IPS DF 6.9 (cell line): Measurements from ENCODE around the gene PARP11.

Experiments
- DNase-seq: peaks from one replicate; pipeline ENCODE4 v3.0.0-alpha.2; 2013; ENCODE audit warnings: low read depth, low spot score
- H3K27ac ChIP-seq: one replicate; pipeline ENCODE4 v1.5.1; 2013; ENCODE audit warnings: low read length, control low read depth
- H3K27me3 ChIP-seq: 2 replicates; pipeline ENCODE4 v1.6.1; 2013; ENCODE audit warnings: mild to moderate bottlenecking, low read length; ENCODE audit not compliant: control insufficient read depth, insufficient read depth
- H3K36me3 ChIP-seq: 2 replicates; pipeline ENCODE4 v1.6.1; 2013; ENCODE audit warnings: low read length; ENCODE audit not compliant: control insufficient read depth, insufficient read depth
- H3K4me1 ChIP-seq: 2 replicates; pipeline ENCODE4 v1.6.1; 2013; ENCODE audit warnings: low read length; ENCODE audit not compliant: control insufficient read depth, insufficient read depth
- H3K4me3 ChIP-seq: 2 replicates; pipeline ENCODE4 v1.5.1; 2013; ENCODE audit warnings: mild to moderate bottlenecking, low read length
- H3K9me3 ChIP-seq: 2 replicates; pipeline ENCODE4 v1.6.1; 2013; ENCODE audit warnings: low read length, inconsistent platforms; ENCODE audit not compliant: control insufficient read depth, insufficient read depth
- WGBS: extraction: QIAGEN DNeasy Blood & Tissue Kit; methylation state at CpG from one replicate; pipeline ENCODE4 v1.1.7; 2013; ENCODE audit warnings: mixed read lengths, missing lambda C conversion rate; ENCODE audit not compliant: insufficient read length, insufficient coverage; 5-methylcytosine and 5-hydroxymethylcytosine counted together

PARP11 gene

DNA sequence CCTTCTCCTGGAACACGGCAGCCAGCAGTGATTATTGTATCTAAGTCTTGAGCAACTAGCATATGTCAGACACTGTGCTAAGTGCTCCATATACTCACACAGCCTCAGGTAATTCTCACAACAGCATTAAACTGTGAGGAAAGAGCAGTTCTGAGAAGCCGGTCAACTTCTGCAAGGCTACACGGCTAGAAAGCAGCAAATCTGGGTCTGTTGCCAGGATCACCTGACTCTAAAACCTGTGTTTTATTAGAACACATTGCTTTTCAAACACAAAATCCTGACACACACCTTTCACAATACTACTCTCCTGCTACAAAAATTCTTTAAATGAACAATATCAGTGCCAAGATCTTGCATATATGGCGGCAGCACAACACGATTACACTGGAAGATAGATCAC lies 70.5 kb downstream of the PARP11 start:
- Histone ChIP-seq H3K4me3 (no peak overlapping the region), H3K4me1 (no peaks in the 10 kb centered on the region), H3K27me3 (no peaks in the 10 kb centered on the region), H3K9me3 (no peaks in the 10 kb centered on the region), H3K27ac (no peak overlapping the region), H3K36me3 (no peaks in the 10 kb centered on the region)
- no peak for DNase-seq
- WGBS = no CpG with 5 or more reads among the region's 5 CpGs

DNA sequence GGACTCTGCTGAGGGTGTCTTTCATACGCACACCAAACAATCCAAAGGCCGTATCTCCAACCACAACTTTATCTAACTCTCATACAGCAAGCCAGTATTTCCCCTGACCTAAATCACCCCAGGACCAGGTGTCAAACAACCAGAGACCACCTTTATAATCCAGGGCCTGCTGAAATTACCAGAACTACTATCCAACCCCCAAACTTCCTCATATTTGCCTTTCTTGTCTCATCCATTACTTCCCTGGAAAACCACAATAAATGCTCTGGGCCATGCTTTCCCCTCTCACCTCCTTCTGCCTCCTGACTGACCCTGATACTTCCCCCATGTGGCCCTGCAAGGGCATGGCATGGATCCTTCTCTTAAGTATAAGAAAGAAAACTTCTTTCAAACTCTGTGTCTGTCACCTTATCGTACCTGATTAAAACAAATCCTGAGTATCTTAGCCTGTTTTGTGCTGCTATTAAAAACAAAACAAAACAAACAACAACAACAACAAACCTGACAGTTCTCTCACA lies 75.6 kb downstream of the PARP11 start:
- Histone ChIP-seq H3K4me3 (no peak overlapping the region), H3K9me3 (no peaks in the 10 kb centered on the region), H3K27ac (no peak overlapping the region), H3K36me3 (no peaks in the 10 kb centered on the region), H3K4me1 (0 out of 2 replicates have a peak, but pooled peaks cover 1% of the 10 kb centered on the region), H3K27me3 (no peaks in the 10 kb centered on the region)
- no CpG with 5 or more reads among the region's 3 CpGs for WGBS
- DNase-seq = no peak

DNA sequence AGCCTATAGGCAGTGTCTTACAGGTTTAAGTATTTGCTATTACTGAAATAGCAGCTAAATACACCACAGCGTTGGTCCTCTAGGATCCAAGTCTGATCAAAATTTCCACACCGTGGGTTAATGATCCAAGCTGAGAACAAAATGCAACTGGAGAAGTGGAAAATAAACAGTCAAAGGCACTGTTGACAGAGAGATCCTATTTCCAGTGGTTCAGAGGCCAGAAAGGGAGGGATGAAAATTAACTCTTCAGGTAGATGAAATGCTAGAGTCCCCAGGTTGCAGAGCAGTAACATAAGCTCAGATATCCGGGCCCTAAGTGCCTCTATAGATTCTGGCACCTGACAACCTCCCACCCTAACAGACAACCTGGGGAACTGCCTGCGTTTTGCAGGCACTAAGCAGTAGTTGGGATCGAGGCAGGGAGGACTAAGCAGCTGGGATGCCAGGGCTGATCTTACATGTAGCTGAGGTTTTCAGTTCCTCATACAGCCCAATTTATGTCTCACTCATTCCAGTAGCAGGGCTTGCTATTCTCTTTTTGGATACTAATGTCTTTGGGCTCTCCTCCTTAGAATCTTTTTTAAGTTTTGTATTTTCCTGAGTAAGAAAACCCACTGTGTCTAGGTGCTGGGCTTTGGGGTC lies 77.6 kb downstream of the PARP11 start:
- H3K4me1 ChIP-seq = 0 out of 2 replicates have a peak, but pooled peaks cover 1% of the 10 kb centered on the region
- WGBS = no CpG with 5 or more reads among the region's 5 CpGs
- no peak for DNase-seq
- no peak overlapping the region for H3K27ac ChIP-seq
- no peaks in the 10 kb centered on the region for H3K36me3 ChIP-seq
- H3K9me3 ChIP-seq = no peaks in the 10 kb centered on the region
- no peaks in the 10 kb centered on the region for H3K27me3 ChIP-seq
- no peak overlapping the region for H3K4me3 ChIP-seq

DNA sequence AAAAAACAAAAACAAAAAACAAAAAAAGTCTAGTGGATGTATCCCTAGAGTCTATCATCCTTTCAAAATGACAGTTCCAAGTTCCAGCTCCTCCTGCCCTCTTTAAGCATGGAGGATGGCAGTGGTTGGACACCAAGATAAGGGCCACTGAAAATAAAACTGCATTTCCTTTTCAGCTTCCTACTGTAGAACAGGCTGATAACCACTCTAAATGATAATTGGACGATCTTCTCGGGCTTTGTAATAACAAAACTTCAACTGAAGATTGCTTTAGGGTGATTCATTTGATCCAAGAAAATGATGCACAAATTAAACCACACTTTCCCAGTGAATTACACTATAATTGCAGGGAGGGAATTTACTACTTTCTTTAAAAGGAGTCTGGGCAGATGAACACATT lies 78.1 kb downstream of the PARP11 start:
- Histone ChIP-seq H3K36me3 (no peaks in the 10 kb centered on the region), H3K27ac (no peak overlapping the region), H3K27me3 (no peaks in the 10 kb centered on the region), H3K4me1 (0 out of 2 replicates have a peak, but pooled peaks cover 1% of the 10 kb centered on the region), H3K4me3 (no peak overlapping the region), H3K9me3 (no peaks in the 10 kb centered on the region)
- DNase-seq = no peak
- no CpG with 5 or more reads among the region's 2 CpGs for WGBS

DNA sequence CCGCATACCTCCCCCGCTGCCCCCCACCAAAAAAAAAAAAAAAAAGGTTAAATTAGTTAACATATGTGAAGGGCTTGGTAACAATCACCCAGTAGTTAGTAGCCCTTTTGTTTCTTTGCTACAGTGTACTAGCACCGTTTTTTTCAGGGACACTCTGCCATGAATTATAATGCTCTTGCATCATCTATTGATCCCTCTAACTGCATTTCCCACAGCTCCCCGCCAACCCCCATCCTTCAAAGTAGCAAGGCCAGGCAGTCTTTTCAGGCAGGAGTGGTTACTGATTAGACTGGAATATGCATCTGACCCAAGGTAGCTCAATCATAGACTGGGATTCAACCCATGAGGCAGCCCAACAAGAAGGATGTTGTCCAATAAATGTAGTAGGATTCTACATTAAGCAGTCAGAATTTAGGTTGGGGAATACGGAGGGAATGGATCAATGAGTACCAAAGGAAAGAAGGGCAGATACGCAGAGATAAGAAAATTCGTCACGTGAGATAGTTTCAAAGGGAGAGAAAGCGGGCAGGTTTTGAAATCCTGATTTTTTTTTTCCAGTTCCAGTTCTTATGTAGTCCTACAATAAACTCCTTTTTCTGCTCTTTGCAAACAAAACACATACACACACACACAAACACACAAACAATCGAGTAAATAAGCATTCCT lies 80.4 kb downstream of the PARP11 start:
- no peak for DNase-seq

DNA sequence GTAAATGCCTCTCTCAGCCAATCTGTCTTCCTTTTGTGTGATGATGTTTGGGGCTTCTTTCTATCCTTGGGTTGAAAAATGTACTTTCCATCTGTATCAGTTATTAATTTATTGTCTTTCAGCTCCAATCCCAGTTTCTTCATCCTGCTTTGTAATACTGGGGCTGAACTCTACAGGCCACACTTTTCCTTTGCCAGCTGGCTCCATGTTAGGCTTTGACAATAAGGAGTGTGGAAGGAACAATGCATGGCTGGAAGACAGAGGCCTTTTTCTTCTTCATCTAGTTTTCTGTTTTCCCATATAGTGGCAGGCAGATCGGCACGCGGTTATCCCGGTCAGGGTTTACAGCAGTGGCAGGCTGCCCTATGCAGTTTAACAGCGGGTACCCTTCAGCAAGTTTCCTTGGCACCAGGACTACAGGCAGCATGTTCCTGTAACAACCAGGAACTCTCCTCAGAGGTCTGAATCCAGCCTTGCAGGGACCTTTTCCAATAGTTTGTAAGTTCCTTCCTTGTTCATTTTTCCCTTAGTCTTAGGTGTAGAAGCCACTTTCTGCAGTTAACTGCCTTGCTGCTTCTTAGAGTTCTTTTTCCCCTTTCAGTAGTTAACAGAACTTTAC lies 81.8 kb downstream of the PARP11 start:
- WGBS = no CpG with 5 or more reads among the region's 5 CpGs

More for the DNA sequence above, 80.4 kb downstream of the PARP11 start:
- peaks cover 3% of the 10 kb centered on the region; the same call in 1 of the 2 replicates for H3K4me1 ChIP-seq
- no peak overlapping the region for H3K4me3 ChIP-seq
- H3K27ac ChIP-seq = no peak overlapping the region
- H3K27me3 ChIP-seq = no peaks in the 10 kb centered on the region
- no peaks in the 10 kb centered on the region for H3K36me3 ChIP-seq
- 100% methylated on average over 1 of the region's 10 CpGs for WGBS
- H3K9me3 ChIP-seq = no peaks in the 10 kb centered on the region

DNA sequence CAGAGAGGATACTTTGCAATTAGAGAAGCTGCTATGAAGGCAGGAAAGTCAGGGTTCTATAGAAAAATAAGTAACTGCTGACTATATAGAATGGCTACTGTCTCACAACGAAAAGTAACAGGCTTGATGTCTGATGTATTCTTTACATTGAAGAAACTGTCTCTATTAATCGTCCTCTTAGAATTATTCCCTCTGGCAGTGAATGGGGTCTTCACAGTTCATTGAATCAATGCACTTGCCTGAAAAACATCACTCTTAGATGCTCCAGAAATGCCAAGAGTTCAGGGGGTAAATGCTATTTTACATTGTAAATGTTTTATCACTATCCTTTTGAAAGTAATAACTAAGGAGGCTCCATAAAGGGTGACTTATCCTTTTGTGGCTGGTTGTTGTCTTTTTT lies 82.6 kb downstream of the PARP11 start:
- Histone ChIP-seq H3K4me3 (no peak overlapping the region), H3K27me3 (no peaks in the 10 kb centered on the region), H3K4me1 (peaks cover 3% of the 10 kb centered on the region; the same call in 1 of the 2 replicates), H3K27ac (no peak overlapping the region), H3K9me3 (no peaks in the 10 kb centered on the region), H3K36me3 (no peaks in the 10 kb centered on the region)
- WGBS = no CpG with 5 or more reads among the region's 2 CpGs
- no peak for DNase-seq

More for the DNA sequence above, 81.8 kb downstream of the PARP11 start:
- Histone ChIP-seq H3K4me1 (peaks cover 3% of the 10 kb centered on the region; the same call in 1 of the 2 replicates), H3K27me3 (no peaks in the 10 kb centered on the region), H3K36me3 (no peaks in the 10 kb centered on the region), H3K27ac (no peak overlapping the region), H3K4me3 (no peak overlapping the region), H3K9me3 (no peaks in the 10 kb centered on the region)
- no peak for DNase-seq

DNA sequence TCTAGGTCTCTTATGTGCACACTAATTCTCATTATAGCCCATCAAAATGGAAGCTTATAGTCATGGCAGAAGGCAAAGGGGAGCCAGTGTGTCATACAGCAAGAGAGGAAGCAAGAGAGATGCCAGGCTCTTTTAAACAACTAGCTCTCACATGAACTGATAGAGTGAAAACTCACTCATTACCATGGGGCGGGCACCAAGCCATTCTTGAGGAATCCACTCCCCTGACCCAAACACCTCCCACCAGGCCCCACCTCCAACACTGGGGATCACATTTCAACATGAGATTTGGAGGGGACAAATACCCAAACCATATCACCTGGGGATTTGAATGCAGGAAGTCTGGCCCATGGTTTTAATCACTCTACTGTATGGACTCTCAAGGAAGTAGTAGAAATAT lies 83.4 kb downstream of the PARP11 start:
- Histone ChIP-seq H3K4me3 (no peak overlapping the region), H3K36me3 (no peaks in the 10 kb centered on the region), H3K27ac (no peak overlapping the region), H3K9me3 (no peaks in the 10 kb centered on the region), H3K4me1 (peaks cover 3% of the 10 kb centered on the region; the same call in 1 of the 2 replicates), H3K27me3 (no peaks in the 10 kb centered on the region)
- whole genome bisulfite sequencing = no CpG with 5 or more reads among the region's 1 CpG
- DNase-seq = no peak

DNA sequence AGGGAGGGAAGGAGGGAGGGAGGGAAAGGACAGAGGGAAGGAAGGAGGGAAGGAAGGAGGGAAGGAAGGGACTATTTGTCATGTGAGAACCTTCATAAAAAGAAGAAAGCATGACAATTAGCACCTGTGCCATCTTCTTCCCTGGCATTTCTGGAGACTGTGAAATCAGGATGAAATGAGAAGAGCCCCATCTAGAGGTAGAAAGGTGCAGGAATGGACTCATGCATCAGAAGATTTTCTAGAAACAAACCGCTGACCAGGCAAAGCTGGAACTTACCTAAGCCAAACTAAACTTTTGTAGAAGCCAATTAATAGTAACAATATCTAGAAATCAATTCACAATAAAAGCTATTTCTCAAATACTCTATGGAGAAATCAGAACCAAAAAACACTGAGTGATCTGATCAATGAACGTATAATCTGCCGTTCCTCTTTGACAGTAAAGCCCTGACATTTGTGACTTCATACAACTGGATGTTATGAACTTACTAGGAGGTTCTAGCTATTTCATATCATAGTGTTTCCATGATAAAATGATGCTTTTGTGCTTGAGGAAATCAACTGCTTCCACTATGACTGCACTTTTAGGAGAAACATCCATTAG lies 95.9 kb downstream of the PARP11 start:
- Histone ChIP-seq H3K9me3 (no peaks in the 10 kb centered on the region), H3K4me3 (no peak overlapping the region), H3K36me3 (no peaks in the 10 kb centered on the region), H3K27ac (no peak overlapping the region), H3K27me3 (no peaks in the 10 kb centered on the region), H3K4me1 (no peaks in the 10 kb centered on the region)
- no CpG with 5 or more reads among the region's 3 CpGs for WGBS
- DNase-seq = no peak

DNA sequence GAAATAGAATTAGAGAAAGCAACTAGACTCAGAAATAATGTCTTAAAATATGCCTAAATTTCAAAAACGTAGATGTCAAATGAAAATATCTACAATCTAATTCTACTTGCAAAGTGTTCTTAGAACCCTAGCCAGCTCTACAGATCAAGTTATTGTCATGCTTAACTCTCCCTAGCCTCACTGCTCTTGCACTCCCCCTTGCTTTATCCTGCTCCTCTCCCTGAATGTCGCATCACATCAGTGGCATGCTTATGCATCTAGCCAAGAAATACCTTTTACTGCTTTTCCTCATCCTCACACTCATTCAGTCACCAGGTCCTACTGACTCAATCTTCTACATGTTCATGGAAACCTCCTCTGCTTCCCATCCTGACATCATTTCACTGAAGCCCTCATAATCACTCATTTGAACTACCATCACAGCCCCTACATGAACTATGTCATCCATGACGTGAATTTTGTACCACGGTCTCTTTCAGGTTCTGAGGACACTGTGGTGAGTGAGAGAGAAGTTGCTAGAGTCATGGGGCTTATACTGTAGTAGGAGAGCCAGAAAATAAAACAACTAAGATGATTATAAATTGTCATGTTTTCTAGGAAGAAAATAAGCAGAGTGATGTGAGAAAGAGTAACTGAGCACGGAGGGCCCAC lies 97.7 kb downstream of the PARP11 start:
- Histone ChIP-seq H3K4me1 (peaks cover 2% of the 10 kb centered on the region; the same call in 1 of the 2 replicates), H3K27me3 (no peaks in the 10 kb centered on the region), H3K27ac (no peak overlapping the region), H3K36me3 (no peaks in the 10 kb centered on the region), H3K9me3 (no peaks in the 10 kb centered on the region), H3K4me3 (no peak overlapping the region)
- no peak for DNase-seq
- no CpG with 5 or more reads among the region's 5 CpGs for WGBS
